NCI-H1930 (cell line): ENCODE data around the gene PMEPA1.

Source experiments
- DNase-seq, 2 experiments: peaks; one replicate each; lab custom pipeline; 2025; lab: John Stamatoyannopoulos, UW

The PMEPA1 gene

DNA sequence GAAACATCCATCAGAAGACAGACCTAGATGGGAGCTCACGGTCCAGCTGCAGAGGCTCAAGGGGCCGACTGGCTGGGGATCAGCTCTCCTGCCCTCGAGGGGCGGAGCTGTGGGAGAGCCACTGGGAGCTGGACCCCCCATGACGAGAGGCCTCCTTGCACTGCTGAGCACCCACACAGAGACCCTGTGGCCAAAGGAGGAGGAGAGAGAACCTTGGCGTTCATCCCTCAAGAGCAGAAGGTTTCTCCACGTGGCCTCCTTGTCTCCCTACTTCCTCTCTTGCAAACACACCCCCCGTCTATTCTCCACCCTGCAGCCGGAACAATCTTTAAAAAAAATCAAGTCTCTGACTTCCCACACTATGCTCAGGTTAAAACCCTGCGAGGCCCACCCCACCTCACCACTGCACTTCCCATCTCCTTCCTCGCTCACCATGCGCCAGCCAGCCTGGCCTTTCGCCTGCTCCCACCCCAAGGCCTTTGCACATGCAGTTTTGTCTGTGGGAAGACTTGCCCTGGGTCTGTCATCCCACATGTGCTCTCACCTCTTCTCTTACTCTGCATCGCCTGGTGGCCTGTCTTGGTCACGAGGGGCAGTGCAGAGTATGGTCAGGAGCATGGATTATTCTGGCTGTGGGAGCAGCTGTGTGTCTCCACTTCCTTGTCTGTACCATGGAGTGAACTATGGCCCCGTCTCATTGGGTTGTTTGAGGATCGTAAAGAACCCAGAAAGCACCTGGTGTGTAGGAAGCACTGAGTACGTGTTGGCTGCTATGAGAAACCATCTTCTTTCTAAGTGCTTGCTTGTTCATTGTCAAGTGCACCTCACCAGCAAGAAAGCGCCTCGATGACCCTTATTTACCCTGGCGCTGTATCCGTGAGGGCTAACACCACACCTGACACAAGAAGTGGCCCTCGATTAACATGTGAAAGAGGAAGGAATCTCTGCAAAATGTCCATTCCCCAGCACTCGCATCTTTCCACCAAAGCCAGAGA lies 32.9 kb downstream of the PMEPA1 start:
- DNase-seq = no peak

DNA sequence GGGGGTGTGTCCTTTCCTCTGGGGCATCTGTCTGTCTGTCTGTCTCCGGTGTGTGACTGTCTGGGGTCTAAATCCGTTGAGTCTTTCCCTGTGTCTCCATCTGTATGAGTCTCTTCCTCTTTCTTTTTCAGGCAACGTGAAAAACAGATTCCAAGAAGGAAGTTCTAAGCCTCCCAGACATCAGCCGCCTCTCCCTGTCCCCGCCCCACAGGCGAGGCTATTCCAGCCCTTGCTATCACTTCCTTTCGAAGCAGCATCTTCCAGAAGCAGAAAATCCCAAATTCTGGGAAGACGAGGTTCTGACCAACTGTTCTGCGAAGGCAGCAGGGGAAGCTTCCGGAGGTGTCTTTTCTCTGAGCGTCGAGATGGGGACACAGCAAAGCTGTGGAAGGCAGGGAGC lies 34.0 kb downstream of the PMEPA1 start:
- no peak for DNase-seq

DNA sequence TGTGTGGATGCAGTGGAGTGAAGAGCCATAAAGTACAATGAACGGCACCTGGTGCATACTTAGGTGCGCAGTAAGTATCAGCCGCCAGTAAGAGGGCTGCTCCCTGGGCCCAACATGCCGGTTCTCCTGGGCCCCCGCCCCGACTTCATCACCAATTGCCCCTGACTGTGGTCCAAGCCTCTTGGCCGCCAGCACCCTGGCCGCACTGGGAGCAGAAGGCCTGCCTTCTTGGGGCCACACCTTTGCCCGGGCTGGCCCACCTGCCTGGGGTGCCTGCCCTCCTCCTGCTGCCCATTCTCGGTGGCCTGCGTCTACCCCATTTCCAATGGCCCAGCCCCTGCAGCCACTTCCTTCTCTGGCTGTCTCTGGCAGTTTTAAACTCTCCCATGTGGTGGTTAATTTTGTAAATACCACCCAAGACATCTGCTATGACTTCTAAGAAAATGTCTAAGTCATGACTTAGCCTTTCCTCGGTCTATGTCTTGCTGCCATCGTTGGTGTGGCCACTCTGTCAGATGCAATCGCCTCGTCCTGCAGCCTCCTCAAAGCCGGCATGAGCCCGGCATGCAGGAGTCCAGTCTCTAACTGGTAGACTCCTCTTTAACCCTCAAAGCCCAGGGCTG lies 36.8 kb downstream of the PMEPA1 start:
- DNase-seq = no peak

DNA sequence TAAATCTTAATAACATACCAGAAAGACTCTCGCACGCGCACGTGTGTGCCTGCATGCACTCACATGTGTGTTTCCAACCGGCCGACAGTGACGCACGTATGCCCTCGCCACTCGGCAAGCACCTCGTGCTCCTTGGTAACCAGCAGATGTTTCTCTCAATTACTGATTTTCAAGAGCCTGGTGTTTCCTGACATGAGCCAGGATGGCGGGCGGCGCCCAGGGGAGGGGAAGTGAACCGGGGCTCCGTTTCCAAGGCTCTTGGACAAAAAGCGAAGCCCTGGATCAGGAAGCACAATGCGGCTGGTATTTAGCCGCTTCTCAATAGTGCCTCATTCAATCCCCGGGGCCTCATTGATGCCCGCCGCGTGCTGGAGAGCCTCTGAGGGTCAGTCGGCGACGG lies 37.7 kb downstream of the PMEPA1 start:
- DNase-seq = no peak

DNA sequence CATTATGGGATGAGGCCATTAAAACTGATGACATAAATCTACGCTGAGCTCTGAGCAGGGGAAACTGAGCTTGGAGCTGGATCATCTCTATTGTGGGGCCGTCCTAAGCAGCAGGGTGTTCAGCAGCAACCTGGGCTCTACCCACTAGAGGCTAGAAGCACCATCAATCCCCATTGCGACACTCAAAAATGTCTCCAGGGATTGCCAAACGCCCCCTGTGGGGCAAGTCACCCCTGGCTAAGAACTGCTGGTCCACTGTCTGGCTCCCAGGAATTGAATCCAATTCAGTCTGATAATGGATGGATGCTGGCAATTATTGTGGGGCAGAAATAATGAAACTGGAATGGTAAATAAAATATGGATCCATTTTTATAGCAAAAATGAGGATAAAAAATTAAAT lies 38.2 kb downstream of the PMEPA1 start:
- DNase-seq = no peak

DNA sequence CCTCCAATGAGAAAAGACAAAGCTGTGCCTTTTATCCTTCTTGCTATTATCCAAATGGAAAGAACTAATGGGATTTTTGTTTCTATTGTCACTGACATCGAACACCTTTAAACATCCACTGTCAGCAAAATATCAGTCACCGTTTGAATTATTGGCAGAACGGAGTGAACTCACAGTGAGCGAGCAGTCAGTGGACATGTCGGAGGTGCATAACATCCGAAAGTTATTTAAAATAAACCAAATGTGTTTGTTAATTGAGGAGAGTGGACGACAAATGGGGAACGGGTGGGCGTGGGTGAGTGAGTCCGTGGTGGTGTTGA lies 38.8 kb downstream of the PMEPA1 start:
- DNase-seq = no peak

DNA sequence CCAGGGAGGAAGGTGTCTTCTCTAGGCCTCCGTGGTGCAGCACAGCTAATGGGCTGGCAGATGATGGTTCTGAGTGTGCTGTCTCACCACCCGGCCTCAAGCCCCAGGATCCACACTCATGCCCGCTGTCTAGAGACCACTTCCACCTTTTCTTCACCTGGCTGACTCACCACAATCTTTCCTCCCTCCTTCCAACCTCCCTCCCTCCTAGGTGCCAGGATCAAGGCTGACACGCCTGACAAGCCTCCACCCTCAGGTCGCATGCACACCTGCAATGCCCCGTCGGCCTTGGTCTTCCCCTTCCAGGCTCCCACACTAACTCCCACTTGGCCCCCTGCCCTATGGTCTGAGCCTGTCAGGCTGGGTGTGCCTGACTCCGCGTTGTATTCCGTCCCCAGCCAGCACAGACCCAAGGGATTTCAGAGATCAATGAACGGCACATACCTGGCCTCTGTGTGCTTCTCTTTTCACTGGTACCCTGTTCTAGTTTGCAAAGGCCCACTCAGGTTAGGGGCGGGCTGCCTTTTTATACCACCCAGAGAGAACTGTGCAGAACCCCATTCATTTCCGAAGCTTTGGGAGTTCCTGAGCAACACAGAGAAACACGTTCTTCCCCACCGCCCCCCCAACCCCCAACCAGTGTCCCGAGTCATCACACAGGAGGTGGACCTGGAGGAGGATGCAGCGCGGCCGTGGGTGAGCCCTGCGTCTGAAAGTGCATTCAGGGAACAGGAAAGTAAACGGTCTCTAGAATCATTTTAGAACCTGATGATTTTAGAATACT lies 39.3 kb downstream of the PMEPA1 start:
- no peak for DNase-seq

DNA sequence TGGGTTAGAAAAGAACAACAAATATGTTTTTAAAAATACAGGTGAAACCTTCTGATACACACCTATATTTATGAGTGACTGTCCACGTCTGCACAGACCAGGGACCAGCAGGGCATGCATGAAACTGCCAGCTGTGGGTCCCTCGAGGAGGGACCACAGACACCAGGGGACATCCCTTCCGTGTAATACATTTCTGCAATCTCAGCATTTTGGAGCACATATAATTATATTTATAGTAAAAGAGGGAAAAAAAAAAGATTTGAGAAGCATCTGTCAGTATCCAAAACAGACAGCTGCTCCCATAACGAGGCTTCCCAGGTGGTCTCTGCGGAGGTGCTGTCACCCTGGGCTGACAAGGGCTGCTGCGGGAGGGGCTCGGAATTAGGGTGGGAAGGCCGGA lies 40.2 kb downstream of the PMEPA1 start:
- DNase-seq = no peak

- no peak for DNase-seq
Measured at GRCh38 chr20:57667924-57668782, 41.7 kb downstream of the PMEPA1 start.

DNA sequence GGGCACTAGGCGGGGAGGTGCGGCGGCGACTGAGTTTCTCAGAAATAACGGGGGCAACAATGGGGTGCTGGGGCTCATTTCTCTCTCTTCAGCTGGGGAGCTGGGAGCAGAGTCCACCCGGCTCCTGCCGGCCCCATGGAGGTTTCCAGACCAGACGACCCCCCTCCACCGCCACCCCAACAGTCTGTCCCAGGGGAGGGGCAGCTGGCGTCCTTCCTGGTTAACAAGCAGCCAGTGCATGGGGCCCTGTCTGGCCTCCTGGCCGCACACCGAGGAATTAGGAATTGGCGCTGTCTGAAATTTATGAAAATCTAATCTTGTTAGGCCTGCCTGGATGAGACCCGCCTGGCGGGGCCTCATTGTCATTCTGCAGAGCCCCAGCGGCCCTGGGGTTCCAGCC lies 42.4 kb downstream of the PMEPA1 start:
- DNase-seq = no peak

- no peak for DNase-seq
Measured at GRCh38 chr20:57666834-57667157, 43.0 kb downstream of the PMEPA1 start.

- no peak for DNase-seq
Measured at GRCh38 chr20:57666106-57666833, 43.5 kb downstream of the PMEPA1 start.

DNA sequence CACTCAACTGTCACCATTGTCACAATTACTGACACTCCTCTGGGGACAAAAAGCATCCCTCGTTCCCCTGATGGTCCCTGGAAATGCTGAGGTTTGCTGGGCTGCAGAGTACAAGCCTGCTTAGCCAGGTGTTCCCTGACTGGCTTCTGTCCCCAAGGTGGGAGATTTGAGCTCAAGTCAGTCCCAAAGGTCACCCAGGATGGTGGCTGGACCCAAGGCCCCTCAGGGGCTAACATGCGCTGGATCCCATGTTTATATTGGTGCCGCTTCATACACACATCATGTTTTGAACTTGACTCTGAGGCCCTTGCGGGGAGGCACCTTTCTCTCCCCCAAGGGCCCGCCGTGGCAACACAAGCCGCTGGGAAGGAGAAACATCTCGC lies 44.2 kb downstream of the PMEPA1 start:
- DNase-seq = no peak

- DNase-seq = no peak
Measured at GRCh38 chr20:57664924-57665588, 44.8 kb downstream of the PMEPA1 start.

DNA sequence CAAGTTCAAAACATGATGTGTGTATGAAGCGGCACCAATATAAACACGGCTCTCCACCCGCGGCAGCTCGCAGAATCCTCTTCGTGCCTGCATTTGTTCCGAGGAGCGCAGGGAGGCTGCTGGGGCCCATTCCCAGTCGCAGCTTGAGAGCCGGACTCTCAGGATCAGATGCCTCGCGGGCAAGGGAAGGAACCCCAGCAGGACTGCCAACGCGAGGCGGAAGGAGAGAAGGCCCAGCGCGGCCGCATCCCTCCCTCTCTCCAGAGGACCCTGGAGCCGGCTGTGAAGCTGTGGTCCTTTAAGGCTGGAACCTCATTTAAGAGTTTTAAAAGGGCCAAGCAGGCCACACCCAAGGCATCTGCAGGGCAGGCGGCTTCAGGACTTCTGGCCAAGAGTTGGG lies 45.3 kb downstream of the PMEPA1 start:
- DNase-seq = no peak

DNA sequence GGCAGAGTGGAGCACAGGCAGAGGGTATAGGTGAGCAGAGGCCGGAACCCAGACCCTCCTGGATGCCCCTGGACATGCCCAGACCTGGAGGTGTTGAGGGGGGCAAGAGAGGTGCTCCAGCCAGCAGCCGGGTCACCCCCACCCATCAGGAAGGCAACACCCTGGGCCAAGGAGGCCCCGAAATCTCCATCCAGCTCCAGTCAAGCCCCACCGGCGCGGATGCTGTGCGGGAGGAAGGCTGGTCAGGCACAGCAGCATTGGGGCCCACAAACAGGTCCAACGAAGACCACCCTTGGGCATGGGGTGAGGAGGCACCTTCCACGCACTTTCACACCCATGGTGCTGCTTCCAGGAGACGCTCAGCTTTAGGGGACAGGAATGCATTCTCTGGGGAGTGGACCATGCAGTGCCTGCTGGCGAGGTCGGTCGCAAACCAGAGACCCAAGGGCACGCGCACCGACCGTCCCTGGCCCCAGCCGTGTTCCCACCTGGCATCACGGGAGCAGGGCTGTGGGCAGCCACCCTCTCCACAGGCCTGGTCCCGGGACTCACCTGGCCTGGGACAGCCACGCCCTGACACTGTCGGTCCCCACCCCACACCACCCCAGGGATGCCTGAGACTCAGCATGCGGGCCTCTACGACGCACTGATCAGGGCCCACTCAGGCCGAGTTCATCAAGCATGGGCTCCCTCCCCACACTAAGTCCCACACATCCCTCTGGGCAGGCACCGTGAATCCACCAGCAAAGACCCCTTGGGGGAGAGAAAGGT lies 45.9 kb downstream of the PMEPA1 start:
- no peak for DNase-seq

- no peak for DNase-seq
Measured at GRCh38 chr20:57663241-57663640, 46.6 kb downstream of the PMEPA1 start.

- no peak for DNase-seq
Measured at GRCh38 chr20:57662456-57663240, 47.2 kb downstream of the PMEPA1 start.
